HG03575 (cell line): ENCODE measurements around the gene MRPL23.
"Not testable (repeated sequence)": the region's sequence is repeated elsewhere in the genome, so short reads cannot be mapped to it uniquely, and the experiment has no call there.

Experiments
- ATAC-seq: cut with Tn5 transposase; IDR thresholded peaks from one replicate; pipeline ENCODE4 v1.9.1; 2021; ENCODE audit not compliant: unreplicated experiment, insufficient number of reproducible peaks, low FRiP score; ENCODE audit errors: extremely low read depth

Gene MRPL23

GRCh38 chr11:1931341-1932104, 15.6 kb upstream of the MRPL23 start:
- ATAC-seq = no peak

- ATAC-seq = no peak
Observed at GRCh38 chr11:1932105-1932480, 15.0 kb upstream of the MRPL23 start.

GRCh38 chr11:1932681-1933080, 14.5 kb upstream of the MRPL23 start:
- no peak for ATAC-seq

GRCh38 chr11:1933416-1934334, 13.5 kb upstream of the MRPL23 start:
- no peak for ATAC-seq

- ATAC-seq = no peak
Observed at GRCh38 chr11:1934335-1935155, 12.6 kb upstream of the MRPL23 start.

GRCh38 chr11:1935156-1936071, 11.7 kb upstream of the MRPL23 start:
- no peak for ATAC-seq

GRCh38 chr11:1936072-1936780, 10.9 kb upstream of the MRPL23 start:
- no peak for ATAC-seq

GRCh38 chr11:1936781-1937615, 10.1 kb upstream of the MRPL23 start:
- ATAC-seq = no peak

- no peak for ATAC-seq
Observed at GRCh38 chr11:1937616-1938342, 9.4 kb upstream of the MRPL23 start.

GRCh38 chr11:1938343-1939005, 8.7 kb upstream of the MRPL23 start:
- ATAC-seq = no peak

- ATAC-seq = no peak
Observed at GRCh38 chr11:1939006-1939625, 8.0 kb upstream of the MRPL23 start.

- not testable (repeated sequence) for ATAC-seq
Observed at GRCh38 chr11:1939788-1940187, 7.3 kb upstream of the MRPL23 start.

GRCh38 chr11:1942558-1943260, 4.4 kb upstream of the MRPL23 start:
- ATAC-seq = no peak

- ATAC-seq = no peak
Observed at GRCh38 chr11:1943576-1943975, 3.6 kb upstream of the MRPL23 start.

GRCh38 chr11:1943977-1944376, 3.2 kb upstream of the MRPL23 start:
- no peak for ATAC-seq
